Thyroid gland (tissue), 4 donors: ENCODE measurements around the gene PRMT7. TPM values are rescaled to one million over a fixed set of nuclear protein-coding genes. Genes with fewer than 3 reads are reported as not detected.

Experiments used
- DNase-seq, 2 donors: peaks; one replicate each; pipeline ENCODE4 v3.0.0-alpha.2; 2019
- H3K27ac ChIP-seq, 3 donors: fragments of 200-600 bp; sonication (generic); 1 replicate in 2 of 3; 2 replicates in 1 of 3; pipeline ENCODE4 v1.5.1; 2016 to 2019; ENCODE audit warnings: mild to moderate bottlenecking in 1 of 3, moderate library complexity in 1 of 3
- H3K27me3 ChIP-seq: fragments of 200-600 bp; sonication (generic); one replicate; pipeline ENCODE4 v1.5.1; 2019
- H3K36me3 ChIP-seq, 2 donors: fragments of 200-600 bp; sonication (generic); one replicate each; pipeline ENCODE4 v1.5.1; 2016 to 2019
- H3K4me1 ChIP-seq, 2 donors: fragments of 200-600 bp; sonication (generic); one replicate each; pipeline ENCODE4 v1.5.1; 2017 to 2019
- H3K4me3 ChIP-seq, 3 donors: fragments of 200-600 bp; sonication (generic); replicated peaks in 1 of 3; 1 replicate in 2 of 3; 2 replicates in 1 of 3; pipeline ENCODE4 v1.5.1; 2016; ENCODE audit warnings: mild to moderate bottlenecking in 1 of 3
- H3K9me3 ChIP-seq: fragments of 200-600 bp; sonication (generic); one replicate; pipeline ENCODE4 v1.5.1; 2017
- POLR2A ChIP-seq, 2 donors: fragments of 450-650 bp; IDR thresholded peaks; one replicate each; pipeline ENCODE4 v1.6.1; 2017; ENCODE audit warnings: antibody characterized with exemption in 2 of 2, mild to moderate bottlenecking in 2 of 2, moderate library complexity in 1 of 2
- WGBS, 2 donors: methylation state at CpG; one replicate each; pipeline ENCODE4 v1.1.5; 2017; 5-methylcytosine and 5-hydroxymethylcytosine counted together
- intact Hi-C: fragments of 100-400 bp; cut with DNase I; formaldehyde crosslinking; loops from one replicate; pipeline ENCODE4 v1.15.1; 2023
- total RNA-seq, 4 donors: library from RNA; depleted of rRNA; stranded (reverse); fragments of >200 nt; gene quantifications; one replicate each; pipeline ENCODE4 v1.2.3, GENCODE V29; 2016
- TF ChIP-seq, protein P1 (sequence below), 6 experiments: fragments of 200-600 bp in 3 of 6; fragments of 450-650 bp in 3 of 6; sonication (generic) in 3 of 6; IDR thresholded peaks; one replicate each; pipeline ENCODE4 v1.5.1; 2016 to 2019; ENCODE audit warnings: antibody characterized with exemption in 6 of 6, mild to moderate bottlenecking in 2 of 6, inconsistent platforms in 1 of 6, moderate library complexity in 1 of 6

The PRMT7 gene
- total RNA-seq, 4 donors from 2014 or later, result 41.7 to 57.0 (median 46.9) TPM

- Histone ChIP-seq H3K9me3 (no peaks in the 10 kb centered on the region), H3K4me3 (no peak overlapping the region), H3K27me3 (no peaks in the 10 kb centered on the region), H3K27ac (no peak overlapping the region), H3K36me3 (peaks cover 21 to 33% of the 10 kb centered on the region in 2 donors), H3K4me1 (peaks cover 32 to 34% of the 10 kb centered on the region in 2 donors)
- intact Hi-C loops, result no loop called here
- 93 to 95% methylated on average over 27 of the region's 27 CpGs for WGBS, 2 donors
- no peak for TF ChIP-seq POLR2A (IDR thresholded peaks at IDR 0.05)
- TF ChIP-seq, protein P1, sequence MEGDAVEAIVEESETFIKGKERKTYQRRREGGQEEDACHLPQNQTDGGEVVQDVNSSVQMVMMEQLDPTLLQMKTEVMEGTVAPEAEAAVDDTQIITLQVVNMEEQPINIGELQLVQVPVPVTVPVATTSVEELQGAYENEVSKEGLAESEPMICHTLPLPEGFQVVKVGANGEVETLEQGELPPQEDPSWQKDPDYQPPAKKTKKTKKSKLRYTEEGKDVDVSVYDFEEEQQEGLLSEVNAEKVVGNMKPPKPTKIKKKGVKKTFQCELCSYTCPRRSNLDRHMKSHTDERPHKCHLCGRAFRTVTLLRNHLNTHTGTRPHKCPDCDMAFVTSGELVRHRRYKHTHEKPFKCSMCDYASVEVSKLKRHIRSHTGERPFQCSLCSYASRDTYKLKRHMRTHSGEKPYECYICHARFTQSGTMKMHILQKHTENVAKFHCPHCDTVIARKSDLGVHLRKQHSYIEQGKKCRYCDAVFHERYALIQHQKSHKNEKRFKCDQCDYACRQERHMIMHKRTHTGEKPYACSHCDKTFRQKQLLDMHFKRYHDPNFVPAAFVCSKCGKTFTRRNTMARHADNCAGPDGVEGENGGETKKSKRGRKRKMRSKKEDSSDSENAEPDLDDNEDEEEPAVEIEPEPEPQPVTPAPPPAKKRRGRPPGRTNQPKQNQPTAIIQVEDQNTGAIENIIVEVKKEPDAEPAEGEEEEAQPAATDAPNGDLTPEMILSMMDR (IDR thresholded peaks at IDR 0.05), result no peak
- no peak for DNase-seq
Measured at GRCh38 chr16:68348639-68349445, 38.0 kb downstream of the PRMT7 start.

GRCh38 chr16:68349838-68350410 lies 39.1 kb downstream of the PRMT7 start:
- peaks cover 32 to 34% of the 10 kb centered on the region in 2 donors for H3K4me1 ChIP-seq
- WGBS, 2 donors, result 94 to 97% methylated on average over 10 of the region's 10 CpGs
- H3K36me3 ChIP-seq, result peaks cover 29 to 34% of the 10 kb centered on the region in 2 donors

DNA sequence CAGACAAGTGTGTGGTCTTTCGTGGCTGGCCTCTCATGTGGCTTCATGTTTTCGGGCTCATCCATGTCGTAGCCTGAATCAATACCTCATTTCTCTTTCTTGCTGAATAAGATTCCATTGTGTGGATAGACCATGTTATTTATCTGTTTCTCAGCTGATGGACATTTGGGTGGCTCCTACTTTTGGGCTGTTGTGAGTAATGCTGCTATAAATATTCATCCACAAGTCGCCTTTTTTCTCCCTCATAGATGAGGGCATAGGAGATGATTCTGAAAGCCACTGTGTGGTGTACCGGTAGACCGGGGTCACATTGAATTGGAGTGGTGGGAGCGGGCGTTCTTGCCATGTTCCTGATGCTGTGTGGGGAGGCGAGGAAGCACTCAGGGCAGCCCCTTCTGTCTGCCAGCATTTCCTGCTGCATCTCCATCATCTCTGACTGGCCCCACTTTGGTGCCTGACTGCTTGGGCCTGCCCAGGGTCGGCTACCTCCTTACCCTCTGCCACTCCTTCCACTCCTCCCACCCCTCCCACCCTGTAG lies 40.1 kb downstream of the PRMT7 start:
- no peak for DNase-seq
- peaks cover 31 to 34% of the 10 kb centered on the region in 2 donors for H3K36me3 ChIP-seq
- H3K27me3 ChIP-seq, result no peaks in the 10 kb centered on the region
- peaks cover 22 to 25% of the 10 kb centered on the region in 2 donors for H3K4me1 ChIP-seq
- 96 to 98% methylated on average over 10 of the region's 10 CpGs for WGBS, 2 donors
- no peak overlapping the region for H3K4me3 ChIP-seq
- no peak for TF ChIP-seq POLR2A (IDR thresholded peaks at IDR 0.05)
- TF ChIP-seq, protein P1 (IDR thresholded peaks at IDR 0.05), result no peak
- intact Hi-C loops, result no loop called here
- H3K9me3 ChIP-seq, result no peaks in the 10 kb centered on the region
- H3K27ac ChIP-seq, result no peak overlapping the region

More at GRCh38 chr16:68349838-68350410, 39.1 kb downstream of the PRMT7 start:
- H3K9me3 ChIP-seq, result no peaks in the 10 kb centered on the region
- DNase-seq, result no peak
- no peaks in the 10 kb centered on the region for H3K27me3 ChIP-seq
- TF ChIP-seq, protein P1 (IDR thresholded peaks at IDR 0.05), result no peak
- intact Hi-C loops, result no loop called here
- no peak overlapping the region for H3K27ac ChIP-seq
- H3K4me3 ChIP-seq, result no peak overlapping the region

DNA sequence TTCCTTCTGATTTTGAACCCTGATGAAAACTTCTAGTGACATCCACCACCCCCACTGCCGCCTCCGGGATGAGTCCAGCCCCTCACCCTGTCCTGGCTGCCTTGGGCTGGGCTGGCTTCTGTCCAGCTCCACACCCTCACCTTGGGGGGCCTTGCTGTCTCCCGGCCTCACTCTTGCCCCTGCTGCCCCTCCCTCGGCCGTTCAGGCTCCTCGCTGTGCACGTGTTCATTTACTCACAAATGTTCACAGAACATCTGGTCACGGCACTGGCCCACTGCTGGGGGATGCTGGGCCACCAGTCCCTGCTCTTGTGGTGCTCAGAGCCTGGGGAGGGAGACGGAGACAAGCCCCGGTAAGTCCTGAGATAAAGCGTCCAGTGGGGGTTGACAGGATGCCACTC lies 40.6 kb downstream of the PRMT7 start:
- H3K9me3 ChIP-seq, result no peaks in the 10 kb centered on the region
- H3K4me1 ChIP-seq, result peaks cover 17 to 20% of the 10 kb centered on the region in 2 donors
- H3K27me3 ChIP-seq, result no peaks in the 10 kb centered on the region
- 88 to 89% methylated on average over 11 of the region's 11 CpGs for WGBS, 2 donors
- no peak overlapping the region for H3K27ac ChIP-seq
- H3K4me3 ChIP-seq, result no peak overlapping the region
- TF ChIP-seq, protein P1 (IDR thresholded peaks at IDR 0.05), result no peak
- TF ChIP-seq POLR2A (IDR thresholded peaks at IDR 0.05), result no peak
- DNase-seq, result no peak
- intact Hi-C loops, result no loop called here
- H3K36me3 ChIP-seq, result peaks cover 35 to 37% of the 10 kb centered on the region in 2 donors

DNA sequence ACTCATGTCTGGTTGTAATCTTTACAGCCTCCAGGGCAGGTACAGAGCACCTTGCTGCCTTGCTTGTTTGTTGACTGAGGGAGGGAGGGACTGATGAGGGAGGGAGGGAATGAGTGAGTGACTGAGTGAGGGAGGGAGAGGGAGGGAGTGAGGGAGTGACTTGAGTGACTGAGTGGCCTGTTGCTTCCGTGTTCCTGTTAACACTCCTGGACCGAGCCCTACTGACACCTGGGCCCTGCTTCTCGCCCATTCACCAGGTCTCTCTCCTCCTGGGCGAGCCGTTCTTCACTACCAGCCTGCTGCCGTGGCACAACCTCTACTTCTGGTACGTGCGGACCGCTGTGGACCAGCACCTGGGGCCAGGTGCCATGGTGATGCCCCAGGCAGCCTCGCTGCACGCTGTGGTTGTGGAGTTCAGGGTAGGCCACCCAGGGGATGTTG lies 41.2 kb downstream of the PRMT7 start:
- TF ChIP-seq, protein P1 (IDR thresholded peaks at IDR 0.05), result no peak
- no peak for TF ChIP-seq POLR2A (IDR thresholded peaks at IDR 0.05)
- no peak for DNase-seq
- peaks cover 37 to 42% of the 10 kb centered on the region in 2 donors for H3K36me3 ChIP-seq
- no peaks in the 10 kb centered on the region for H3K9me3 ChIP-seq
- peaks cover 11 to 14% of the 10 kb centered on the region in 2 donors for H3K4me1 ChIP-seq
- 92 to 93% methylated on average over 11 of the region's 11 CpGs for WGBS, 2 donors
- no peak overlapping the region for H3K4me3 ChIP-seq
- no peak overlapping the region for H3K27ac ChIP-seq
- no peaks in the 10 kb centered on the region for H3K27me3 ChIP-seq
- intact Hi-C loops, result no loop called here
